NCI-H128 (cell line): ENCODE measurements around the gene LINC01488.

Source experiments
- DNase-seq: peaks from one replicate; lab custom pipeline; 2025; ENCODE audit not compliant: unreplicated experiment; lab: John Stamatoyannopoulos, UW

The LINC01488 gene

DNA sequence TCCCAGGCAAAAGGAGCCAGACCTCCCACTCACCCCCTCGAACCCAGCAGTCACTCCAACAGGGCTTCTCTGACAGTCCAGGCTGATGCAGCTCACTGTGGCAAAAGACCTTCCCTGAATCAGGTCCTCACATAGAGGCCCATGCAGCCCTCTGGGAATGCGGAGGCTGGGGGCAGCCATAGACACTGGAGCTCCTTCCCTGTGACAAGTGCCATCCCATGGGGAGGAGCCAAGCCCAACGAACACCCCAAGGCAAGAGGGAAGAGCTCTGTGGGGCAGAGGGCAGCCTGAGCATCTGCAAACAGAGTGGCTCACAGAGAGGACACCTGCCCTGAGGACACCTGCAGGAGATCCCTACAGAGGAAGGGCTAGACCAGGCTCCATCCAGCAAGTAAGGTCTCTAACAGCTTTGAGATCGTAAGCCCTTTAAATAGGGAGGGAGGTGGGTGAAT lies at the start of gene LINC01488:
Gene LINC01488, plus strand, starts transcription at position 271 of the 452 bp plus-strand sequence.
- no peak for DNase-seq

DNA sequence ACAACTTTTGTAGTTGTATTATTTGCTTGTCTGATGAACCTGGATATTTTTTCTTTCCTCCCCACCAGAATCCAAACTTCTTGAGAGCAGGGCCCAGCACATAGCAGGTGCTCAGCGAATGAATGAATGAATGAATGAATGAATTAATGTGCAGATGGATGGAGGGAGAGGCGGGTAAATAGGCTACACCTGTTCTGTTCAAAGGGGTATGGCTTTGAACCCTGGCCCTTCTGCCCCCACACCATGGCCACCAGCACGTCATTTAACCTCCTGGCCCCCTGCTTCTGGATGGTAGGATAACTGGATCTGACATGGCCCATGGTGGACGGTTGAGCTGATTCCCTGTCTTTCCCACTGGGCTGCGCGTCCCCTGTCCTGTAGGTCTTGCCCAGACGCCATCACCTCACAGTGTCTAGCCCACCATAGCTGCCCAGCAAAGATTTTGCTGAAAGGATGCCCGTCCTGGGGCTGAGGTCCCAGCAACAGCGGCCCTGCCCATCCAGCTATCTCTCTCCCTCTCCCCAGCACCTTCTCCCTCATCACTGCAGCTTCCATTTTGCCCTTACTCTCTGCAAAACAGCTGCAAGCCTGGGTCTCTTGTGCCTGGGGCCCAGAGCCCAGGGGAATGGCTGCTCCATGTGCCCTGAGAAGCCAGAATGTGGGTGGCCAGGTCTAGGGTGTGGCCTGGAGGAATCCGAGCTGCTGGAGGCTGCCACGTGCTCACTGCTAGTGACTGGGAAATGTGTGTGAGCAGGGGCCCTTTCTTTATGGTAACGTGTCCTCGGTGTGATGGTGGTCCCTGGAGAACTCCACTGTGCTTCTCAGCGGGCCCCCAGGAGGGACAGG lies 49.3 kb upstream of the LINC01488 start:
- DNase-seq = no peak

- DNase-seq = no peak
These were observed 47.7 kb upstream of the LINC01488 start for GRCh38 chr11:69433741-69434140.

GRCh38 chr11:69434471-69434931 lies 47.0 kb upstream of the LINC01488 start:
- no peak for DNase-seq

- DNase-seq = no peak
These were observed 46.1 kb upstream of the LINC01488 start for GRCh38 chr11:69435161-69435986.

- DNase-seq = no peak
These were observed 45.2 kb upstream of the LINC01488 start for GRCh38 chr11:69436041-69436982.

GRCh38 chr11:69437001-69437875 lies 44.2 kb upstream of the LINC01488 start:
- DNase-seq = no peak

DNA sequence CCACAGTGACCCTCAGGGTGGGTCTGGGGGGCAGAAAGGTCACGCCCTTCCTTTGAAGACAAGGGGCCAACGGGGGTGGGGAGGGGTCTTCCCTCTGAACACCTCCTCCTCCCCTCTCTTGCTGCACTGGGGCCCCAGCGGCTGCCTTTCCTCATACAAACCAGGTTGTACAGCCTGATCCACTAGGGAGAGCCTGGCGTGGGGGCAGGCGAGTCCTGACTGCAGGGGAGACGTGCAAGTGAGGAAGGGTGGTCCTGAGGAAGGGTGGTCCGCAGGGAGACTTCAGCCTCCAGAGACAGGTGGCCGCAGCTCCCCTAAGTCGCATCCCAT lies 43.6 kb upstream of the LINC01488 start:
- DNase-seq = no peak

DNA sequence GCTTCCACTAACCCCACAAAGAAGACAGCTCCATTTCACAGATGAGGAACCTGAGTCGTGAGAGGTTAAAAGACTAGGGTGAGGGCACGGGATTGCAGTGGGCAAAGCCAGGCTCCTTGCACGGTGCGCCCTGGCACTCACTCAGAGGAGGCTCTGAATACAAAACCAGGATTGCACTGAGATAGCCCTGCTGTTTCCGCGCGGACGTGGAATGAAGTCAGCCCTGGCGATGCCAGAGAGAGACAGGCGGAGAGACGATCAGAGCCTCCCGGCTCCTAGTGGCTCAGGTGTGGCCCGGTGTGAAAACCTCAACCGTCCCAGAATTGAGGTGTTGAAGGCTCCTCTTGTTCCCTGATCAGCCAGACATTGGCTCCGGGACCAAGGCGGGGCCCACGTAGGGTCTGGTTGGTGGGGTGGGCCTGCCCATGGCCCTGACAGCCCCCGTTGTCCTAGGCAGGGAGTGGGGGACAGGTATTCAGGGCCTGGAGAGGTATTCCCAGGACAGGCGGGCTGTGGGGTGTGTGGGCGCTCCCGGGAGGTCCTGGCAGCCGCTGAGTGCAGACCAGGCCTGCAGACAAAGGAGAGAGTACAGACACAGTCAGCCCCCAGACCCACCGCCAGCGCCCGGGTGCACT lies 43.1 kb upstream of the LINC01488 start:
- no peak for DNase-seq

DNA sequence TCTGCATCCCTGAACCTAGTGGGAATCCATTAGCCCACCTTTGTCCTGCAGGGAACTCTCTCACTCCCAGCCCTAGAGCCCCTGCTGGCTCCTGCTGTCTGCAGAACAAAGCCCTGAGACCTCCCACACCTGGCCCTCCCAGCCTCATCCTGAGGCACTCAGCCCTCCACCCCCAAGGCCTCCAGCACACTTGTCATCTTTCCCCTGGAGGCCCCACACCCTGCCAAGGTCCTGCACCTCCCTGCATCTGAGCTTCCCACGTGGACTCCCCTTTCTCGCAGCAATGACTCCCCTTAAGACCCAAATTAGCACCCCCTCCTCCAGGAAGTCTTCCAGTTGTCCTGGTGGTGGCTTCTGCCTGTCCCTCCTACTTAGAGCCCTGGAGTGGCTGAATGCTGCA lies 42.3 kb upstream of the LINC01488 start:
- DNase-seq = no peak

DNA sequence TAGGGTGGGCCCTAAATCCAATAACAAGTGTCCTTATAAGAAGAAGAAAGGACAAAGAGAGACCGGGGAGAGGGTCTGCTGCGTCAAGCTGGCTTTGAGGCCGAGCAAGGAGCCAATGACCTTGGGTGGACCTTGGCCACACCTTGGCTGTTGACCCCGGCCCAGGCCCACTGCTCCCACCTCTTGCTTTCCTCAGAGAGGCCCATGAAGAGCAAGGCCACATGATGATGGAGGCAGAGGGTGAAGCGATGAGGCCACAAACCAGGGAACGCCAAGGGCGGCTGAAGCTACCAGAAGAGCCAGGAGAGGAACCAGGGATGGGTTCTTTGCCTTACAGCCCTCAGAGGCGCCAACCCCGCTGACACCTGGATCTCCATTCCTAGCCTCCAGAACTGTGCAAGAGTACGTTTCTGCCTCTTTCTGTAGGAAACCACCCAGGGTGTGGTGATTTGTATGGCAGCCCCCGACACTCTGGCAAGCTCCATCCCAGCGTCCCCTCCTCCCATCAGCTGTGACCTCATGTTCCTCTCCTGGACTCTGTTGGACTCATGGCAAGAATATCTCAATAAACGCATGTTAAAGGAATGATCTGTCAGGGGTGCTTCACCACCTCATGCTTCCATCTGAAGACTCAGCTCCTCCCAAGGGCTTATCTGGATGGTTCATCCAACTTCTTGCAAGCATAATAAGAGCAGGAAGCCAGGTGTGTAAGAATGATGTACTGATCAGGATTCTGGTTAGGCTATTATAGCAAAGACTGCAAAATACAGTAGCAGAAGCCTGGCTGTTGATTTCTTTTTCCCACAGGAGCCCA lies 41.6 kb upstream of the LINC01488 start:
- DNase-seq = no peak

- DNase-seq = no peak
These were observed 40.6 kb upstream of the LINC01488 start for GRCh38 chr11:69440876-69441275.

GRCh38 chr11:69442012-69442806 lies 39.3 kb upstream of the LINC01488 start:
- DNase-seq = no peak

GRCh38 chr11:69442807-69443137 lies 38.7 kb upstream of the LINC01488 start:
- no peak for DNase-seq

- DNase-seq = peak; percentile 31
These were observed 38.1 kb upstream of the LINC01488 start for GRCh38 chr11:69443138-69443967.

DNA sequence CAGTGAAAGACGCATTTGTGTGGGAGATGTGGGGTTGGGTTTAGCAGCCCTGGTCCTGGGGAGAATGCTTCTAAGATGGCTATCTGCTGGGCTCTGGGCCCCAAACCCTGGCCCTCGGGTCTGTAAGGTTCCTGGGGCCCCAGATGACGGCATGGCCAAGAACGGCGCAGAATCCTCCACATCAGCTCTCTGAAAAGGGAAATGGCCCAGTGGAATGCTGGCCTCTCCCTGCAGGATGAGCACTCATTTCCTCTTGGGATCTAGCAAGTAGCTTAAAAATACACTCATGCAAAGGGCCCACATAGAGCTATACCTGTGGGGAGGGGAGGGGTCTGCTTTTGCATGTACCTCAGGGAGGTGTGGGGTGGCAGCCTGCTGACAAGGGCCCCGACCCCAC lies 37.5 kb upstream of the LINC01488 start:
- DNase-seq = no peak
